Testis (tissue), 2 donors: ENCODE data around the gene MTFP1.

Experiments
- POLR2A ChIP-seq: fragments of 450-650 bp; IDR thresholded peaks from one replicate; pipeline ENCODE4 v1.6.1; 2017; ENCODE audit warnings: antibody characterized with exemption, mild to moderate bottlenecking, moderate library complexity
- TF ChIP-seq, protein P1 (sequence below), 3 experiments: fragments of 450-650 bp in 2 of 3; fragments of 200-600 bp in 1 of 3; sonication (generic) in 1 of 3; IDR thresholded peaks; one replicate each; pipeline ENCODE4 v1.5.1; 2016 to 2019; ENCODE audit warnings: antibody characterized with exemption in 3 of 3, mild to moderate bottlenecking in 2 of 3, moderate library complexity in 1 of 3

- TF ChIP-seq, protein P1, sequence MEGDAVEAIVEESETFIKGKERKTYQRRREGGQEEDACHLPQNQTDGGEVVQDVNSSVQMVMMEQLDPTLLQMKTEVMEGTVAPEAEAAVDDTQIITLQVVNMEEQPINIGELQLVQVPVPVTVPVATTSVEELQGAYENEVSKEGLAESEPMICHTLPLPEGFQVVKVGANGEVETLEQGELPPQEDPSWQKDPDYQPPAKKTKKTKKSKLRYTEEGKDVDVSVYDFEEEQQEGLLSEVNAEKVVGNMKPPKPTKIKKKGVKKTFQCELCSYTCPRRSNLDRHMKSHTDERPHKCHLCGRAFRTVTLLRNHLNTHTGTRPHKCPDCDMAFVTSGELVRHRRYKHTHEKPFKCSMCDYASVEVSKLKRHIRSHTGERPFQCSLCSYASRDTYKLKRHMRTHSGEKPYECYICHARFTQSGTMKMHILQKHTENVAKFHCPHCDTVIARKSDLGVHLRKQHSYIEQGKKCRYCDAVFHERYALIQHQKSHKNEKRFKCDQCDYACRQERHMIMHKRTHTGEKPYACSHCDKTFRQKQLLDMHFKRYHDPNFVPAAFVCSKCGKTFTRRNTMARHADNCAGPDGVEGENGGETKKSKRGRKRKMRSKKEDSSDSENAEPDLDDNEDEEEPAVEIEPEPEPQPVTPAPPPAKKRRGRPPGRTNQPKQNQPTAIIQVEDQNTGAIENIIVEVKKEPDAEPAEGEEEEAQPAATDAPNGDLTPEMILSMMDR (IDR thresholded peaks at IDR 0.05), result no peak
- no peak for TF ChIP-seq POLR2A
Measured at GRCh38 chr22:30416837-30417236, 8.7 kb upstream of the MTFP1 start.
